HL-60 (cell line): ENCODE data around the gene SH3D19.

Experiments used
- DNase-seq, 2 experiments: peaks; one replicate each; pipeline ENCODE4 v3.0.0-alpha.2; 2010 to 2020; ENCODE audit warnings: low read depth in 1 of 2, low spot score in 1 of 2
- H3K27ac ChIP-seq: fragments of 250-450 bp; sonication (Bioruptor Pico); replicated peaks from 2 replicates; pipeline ENCODE4 v1.5.1; 2020; ENCODE audit warnings: mild to moderate bottlenecking, moderate library complexity
- H3K27me3 ChIP-seq: fragments of 250-450 bp; sonication (Bioruptor Pico); 2 replicates; pipeline ENCODE4 v1.5.1; 2021; ENCODE audit warnings: mild to moderate bottlenecking, moderate library complexity; ENCODE audit not compliant: insufficient read depth, poor library complexity, severe bottlenecking
- H3K4me3 ChIP-seq: replicated peaks from 2 replicates; pipeline ENCODE4 v1.5.1; 2011; ENCODE audit warnings: mild to moderate bottlenecking, control low read depth, low read length; ENCODE audit not compliant: insufficient read depth
- CTCF ChIP-seq: IDR thresholded peaks from one replicate; pipeline ENCODE4 v1.5.1; 2011; ENCODE audit warnings: low read length, control low read depth, inconsistent platforms; ENCODE audit not compliant: insufficient read depth
- GABPA ChIP-seq: IDR thresholded peaks from 2 replicates; pipeline ENCODE4 v1.6.1; 2012; ENCODE audit warnings: low read depth
- POLR2AphosphoS5 ChIP-seq: IDR thresholded peaks from 2 replicates; pipeline ENCODE4 v1.6.1; 2012; ENCODE audit warnings: low read depth
- SPI1 ChIP-seq: IDR thresholded peaks from 2 replicates; pipeline ENCODE4 v1.6.1; 2012; ENCODE audit warnings: low read depth, mild to moderate bottlenecking, borderline replicate concordance
- TF ChIP-seq, protein P1 (sequence below): IDR thresholded peaks from 2 replicates; pipeline ENCODE4 v1.6.1; 2012; ENCODE audit warnings: low read depth; ENCODE audit not compliant: insufficient replicate concordance

The SH3D19 gene

DNA sequence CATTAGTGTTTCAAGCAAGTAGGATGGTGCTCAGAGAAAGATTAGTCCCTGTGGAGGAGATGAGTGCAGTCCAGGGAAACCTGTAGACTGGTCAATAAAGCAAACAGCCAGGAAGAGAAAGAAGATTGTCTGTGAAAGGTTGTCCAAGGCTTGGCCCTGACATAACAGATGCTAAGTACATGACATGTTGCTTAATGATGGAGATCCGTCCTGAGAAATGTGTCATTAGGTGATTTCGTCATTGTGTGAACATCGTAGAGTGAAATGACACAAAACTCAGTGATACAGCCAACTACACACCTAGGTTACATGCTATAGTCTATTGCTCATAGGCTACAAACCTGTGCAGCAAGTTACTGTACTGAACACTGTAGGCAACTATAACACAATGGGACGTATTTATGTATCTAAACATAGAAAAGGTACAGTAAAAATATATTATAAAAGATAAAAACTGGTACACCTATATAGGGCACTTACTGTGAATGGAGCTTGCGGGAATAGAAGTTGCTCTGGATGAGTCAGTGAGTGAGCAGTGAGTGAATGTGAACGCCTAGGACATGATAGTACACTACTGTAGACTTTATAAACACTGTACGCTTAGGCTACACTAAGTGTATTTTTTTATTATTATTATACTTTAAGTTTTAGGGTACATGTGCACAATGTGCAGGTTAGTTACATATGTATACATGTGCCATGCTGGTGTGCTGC lies 57.4 kb downstream of the SH3D19 start:
- Histone ChIP-seq H3K27me3 (no peaks in the 10 kb centered on the region), H3K27ac (no peak overlapping the region), H3K4me3 (no peak overlapping the region)
- TF ChIP-seq CTCF (no peak), SPI1 (no peak), GABPA (no peak)
- no peak for DNase-seq

GRCh38 chr4:151267104-151267503 lies 58.3 kb downstream of the SH3D19 start:
- no peak for DNase-seq
- TF ChIP-seq SPI1: no peak
- TF ChIP-seq POLR2AphosphoS5: no peak
- TF ChIP-seq, protein P1, sequence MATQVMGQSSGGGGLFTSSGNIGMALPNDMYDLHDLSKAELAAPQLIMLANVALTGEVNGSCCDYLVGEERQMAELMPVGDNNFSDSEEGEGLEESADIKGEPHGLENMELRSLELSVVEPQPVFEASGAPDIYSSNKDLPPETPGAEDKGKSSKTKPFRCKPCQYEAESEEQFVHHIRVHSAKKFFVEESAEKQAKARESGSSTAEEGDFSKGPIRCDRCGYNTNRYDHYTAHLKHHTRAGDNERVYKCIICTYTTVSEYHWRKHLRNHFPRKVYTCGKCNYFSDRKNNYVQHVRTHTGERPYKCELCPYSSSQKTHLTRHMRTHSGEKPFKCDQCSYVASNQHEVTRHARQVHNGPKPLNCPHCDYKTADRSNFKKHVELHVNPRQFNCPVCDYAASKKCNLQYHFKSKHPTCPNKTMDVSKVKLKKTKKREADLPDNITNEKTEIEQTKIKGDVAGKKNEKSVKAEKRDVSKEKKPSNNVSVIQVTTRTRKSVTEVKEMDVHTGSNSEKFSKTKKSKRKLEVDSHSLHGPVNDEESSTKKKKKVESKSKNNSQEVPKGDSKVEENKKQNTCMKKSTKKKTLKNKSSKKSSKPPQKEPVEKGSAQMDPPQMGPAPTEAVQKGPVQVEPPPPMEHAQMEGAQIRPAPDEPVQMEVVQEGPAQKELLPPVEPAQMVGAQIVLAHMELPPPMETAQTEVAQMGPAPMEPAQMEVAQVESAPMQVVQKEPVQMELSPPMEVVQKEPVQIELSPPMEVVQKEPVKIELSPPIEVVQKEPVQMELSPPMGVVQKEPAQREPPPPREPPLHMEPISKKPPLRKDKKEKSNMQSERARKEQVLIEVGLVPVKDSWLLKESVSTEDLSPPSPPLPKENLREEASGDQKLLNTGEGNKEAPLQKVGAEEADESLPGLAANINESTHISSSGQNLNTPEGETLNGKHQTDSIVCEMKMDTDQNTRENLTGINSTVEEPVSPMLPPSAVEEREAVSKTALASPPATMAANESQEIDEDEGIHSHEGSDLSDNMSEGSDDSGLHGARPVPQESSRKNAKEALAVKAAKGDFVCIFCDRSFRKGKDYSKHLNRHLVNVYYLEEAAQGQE: no peak
- no peak for TF ChIP-seq GABPA
- TF ChIP-seq CTCF: no peak

GRCh38 chr4:151266497-151266896 lies 58.9 kb downstream of the SH3D19 start:
- TF ChIP-seq GABPA (no peak), POLR2AphosphoS5 (no peak), SPI1 (no peak), CTCF (no peak)
- TF ChIP-seq, protein P1: no peak
- Histone ChIP-seq H3K4me3 (no peak overlapping the region), H3K27me3 (no peaks in the 10 kb centered on the region), H3K27ac (no peak overlapping the region)
- DNase-seq: no peak

More at GRCh38 chr4:151267104-151267503, 58.3 kb downstream of the SH3D19 start:
- Histone ChIP-seq H3K27me3 (no peaks in the 10 kb centered on the region), H3K4me3 (no peak overlapping the region), H3K27ac (no peak overlapping the region)

DNA sequence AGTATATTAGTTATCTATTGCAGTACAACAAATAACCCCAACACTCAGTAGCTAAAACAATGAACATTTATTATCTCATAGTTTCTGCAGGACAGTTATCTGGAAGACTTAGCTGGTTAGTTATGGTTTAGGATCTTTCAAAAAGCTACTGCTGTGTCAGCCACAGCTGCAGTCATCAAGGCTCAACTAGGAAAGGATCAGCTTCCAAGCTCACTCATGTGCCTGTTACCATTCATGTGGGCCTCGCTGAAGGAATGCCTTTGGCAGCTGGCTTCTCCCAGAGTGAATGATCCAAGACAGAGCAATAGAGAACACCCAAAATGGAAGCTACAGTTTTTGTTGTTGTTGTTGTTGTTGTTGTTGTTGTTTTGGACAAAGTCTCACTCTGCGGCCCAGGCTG lies 62.0 kb downstream of the SH3D19 start:
- Histone ChIP-seq H3K4me3 (no peak overlapping the region), H3K27me3 (no peaks in the 10 kb centered on the region), H3K27ac (no peak overlapping the region)
- TF ChIP-seq, protein P1: no peak
- TF ChIP-seq GABPA (no peak), CTCF (no peak), POLR2AphosphoS5 (no peak), SPI1 (no peak)
- no peak for DNase-seq
